DMS153 treated with DMSO at 0.1 percent for 48 hours (cell line): ENCODE measurements around the gene HOXB13.
A peak's percentile ranks its signal among the peaks of the same experiment; 100 is the strongest.

ENCODE experiments used
- DNase-seq: peaks from one replicate; lab custom pipeline; 2025; ENCODE audit not compliant: unreplicated experiment; lab: John Stamatoyannopoulos, UW

HOXB13 gene

DNA sequence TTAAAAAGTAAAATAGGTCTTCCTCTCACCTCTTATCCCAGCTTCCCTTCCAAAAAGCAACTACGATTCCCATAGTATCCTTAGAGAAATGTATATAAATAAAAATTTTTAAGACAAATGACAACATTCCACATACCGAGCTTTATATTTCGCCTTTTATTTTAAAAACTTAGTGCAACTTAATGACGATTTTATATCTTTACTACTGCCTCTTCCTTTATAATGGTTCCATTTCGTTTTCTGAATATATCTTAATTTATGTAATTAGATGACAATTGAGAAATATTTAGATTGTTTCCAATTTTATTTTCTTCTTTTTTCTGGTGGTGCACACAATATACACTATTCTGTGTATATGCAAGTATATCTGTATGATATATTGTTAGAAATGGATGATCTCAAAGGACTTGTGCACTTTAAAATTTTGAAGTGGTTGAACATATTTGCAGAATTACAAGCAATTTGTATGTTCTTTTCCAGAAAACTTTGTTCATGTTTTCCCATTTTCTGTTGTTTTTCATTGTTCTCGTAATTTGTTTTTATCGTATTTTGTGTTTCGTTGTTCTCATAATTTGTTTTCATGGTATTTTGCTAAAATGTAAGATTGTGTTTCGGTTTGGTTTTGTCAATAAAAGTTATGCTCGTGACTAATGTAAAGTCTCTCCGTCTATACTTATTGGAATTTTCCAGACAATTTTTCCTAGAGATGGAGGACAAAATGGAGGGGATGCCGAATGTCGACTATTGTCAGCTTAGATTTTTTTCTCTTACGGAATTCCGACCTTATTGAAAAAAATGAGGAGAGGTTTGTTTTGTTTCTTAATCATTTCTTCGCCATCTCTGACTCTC lies 20.4 kb upstream of the HOXB13 start:
- no peak for DNase-seq

- DNase-seq, result no peak
Measured at GRCh38 chr17:48747445-48748363, 19.2 kb upstream of the HOXB13 start.

GRCh38 chr17:48746916-48747444 lies 18.4 kb upstream of the HOXB13 start:
- DNase-seq, result no peak

GRCh38 chr17:48745381-48746275 lies 17.1 kb upstream of the HOXB13 start:
- DNase-seq, result no peak

- DNase-seq, result no peak
Measured at GRCh38 chr17:48740537-48740936, 12.0 kb upstream of the HOXB13 start.

- DNase-seq, result no peak
Measured at GRCh38 chr17:48738803-48739526, 10.4 kb upstream of the HOXB13 start.

- DNase-seq, result no peak
Measured at GRCh38 chr17:48738424-48738802, 9.9 kb upstream of the HOXB13 start.

- no peak for DNase-seq
Measured at GRCh38 chr17:48737330-48738043, 8.9 kb upstream of the HOXB13 start.

DNA sequence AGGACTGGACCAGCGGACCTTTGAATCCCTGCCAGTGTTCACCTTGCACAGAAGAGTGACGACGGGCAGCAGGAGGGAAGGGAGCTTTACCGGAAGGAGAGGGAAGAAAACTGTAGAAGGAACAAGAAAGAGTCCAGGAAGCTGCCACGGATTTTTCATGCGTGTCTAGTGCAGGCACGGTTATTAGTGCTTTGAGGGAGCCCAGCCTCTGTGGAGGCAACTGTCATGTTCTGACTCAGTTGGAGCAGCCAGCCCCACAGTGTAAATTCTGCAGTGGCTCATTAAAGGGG lies 6.5 kb upstream of the HOXB13 start:
- DNase-seq, result no peak

DNA sequence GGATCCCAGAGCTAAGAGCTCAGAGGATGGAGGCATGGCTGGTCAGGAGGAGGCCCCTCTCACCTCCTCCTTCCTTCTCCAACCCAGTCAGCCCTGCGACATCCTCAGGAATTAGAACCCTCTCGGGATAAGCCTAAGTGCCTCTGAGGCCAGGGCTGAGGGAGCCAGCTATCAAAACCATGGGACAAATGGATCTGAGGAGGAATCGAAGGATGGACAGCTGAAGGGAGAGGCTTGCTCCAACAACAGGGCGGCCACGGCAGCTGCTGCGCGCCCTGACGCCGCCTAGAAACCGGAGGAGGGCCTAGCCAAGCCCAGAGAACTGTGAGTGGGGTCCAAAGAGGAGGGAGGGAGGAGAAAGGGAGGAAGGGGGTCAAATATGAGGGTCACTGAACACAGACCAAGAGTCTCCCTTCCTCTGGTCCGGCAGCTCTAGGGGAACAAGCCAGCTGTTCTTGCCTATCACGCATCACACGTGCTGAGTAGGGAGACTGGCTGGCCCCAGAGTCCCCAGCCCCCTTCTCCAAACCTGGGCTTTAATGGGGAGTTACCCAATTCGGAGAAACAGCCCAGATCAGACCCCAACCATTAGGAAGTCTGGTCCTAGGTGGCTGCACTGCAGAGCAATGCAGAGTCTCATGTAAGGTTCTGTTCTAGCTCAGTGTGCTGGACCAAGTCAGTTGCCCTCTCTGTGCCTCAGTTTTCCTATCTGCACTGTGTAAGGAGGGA lies 5.9 kb upstream of the HOXB13 start:
- no peak for DNase-seq

GRCh38 chr17:48733632-48734328 lies 5.2 kb upstream of the HOXB13 start:
- DNase-seq, result no peak

- DNase-seq, result peak; percentile 16
Measured at GRCh38 chr17:48732688-48733629, 4.4 kb upstream of the HOXB13 start.

- DNase-seq, result no peak
Measured at GRCh38 chr17:48731355-48731754, 2.8 kb upstream of the HOXB13 start.

DNA sequence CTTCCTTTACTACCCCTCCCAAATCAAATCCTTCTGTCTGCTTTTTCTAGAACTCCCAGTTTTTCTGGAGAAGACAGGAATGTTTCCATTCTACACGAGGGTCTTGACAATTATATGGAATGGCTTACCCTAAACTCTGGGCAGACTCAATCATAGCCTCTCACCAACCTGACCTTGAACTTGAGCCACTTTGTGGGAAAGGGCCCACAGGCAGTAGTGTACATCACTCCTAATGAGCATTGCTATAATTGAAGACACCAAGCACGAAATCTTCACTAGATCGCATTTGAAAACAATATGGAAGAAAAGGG lies 1.6 kb upstream of the HOXB13 start:
- DNase-seq, result no peak

GRCh38 chr17:48729335-48730239 lies 1.0 kb upstream of the HOXB13 start:
- no peak for DNase-seq

DNA sequence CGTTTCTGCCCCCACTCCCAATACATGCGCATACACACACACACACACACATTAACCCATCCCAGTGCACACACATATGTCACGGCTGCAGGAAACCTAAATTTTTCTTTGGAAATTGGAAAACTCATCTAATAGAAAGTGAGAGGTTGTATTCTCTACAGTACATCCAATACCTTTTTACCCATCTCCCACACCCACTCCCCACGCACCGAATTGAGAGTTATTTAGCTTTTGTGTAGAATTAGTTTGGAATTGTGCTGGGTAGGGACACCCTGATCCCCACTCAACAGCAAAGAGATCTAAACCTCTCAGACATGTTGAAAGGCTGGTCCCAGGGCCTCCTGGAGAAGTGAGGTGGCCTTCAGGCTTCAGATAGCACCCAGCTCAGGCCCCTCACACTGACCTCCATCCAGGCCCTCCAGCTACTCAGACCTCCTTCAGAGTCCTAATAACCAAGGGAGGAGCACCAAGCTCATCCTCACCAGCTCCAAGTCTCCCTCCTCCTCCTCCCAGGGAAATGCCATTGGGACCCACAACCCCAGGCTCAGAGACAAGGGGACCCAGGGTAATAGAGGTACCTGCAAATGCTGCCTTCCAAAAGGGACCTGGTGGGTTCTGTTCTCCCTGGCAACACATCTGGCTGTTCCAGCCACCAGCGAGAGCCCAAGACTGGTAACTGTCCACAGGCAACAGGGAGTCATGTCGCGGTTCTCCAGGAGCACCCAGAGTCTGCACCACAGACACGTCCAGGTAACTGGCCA lies 955 bp downstream of the HOXB13 start:
- no peak for DNase-seq
